Activated CD4-positive, CD25-positive, alpha-beta regulatory T cell treated with anti-CD3 and anti-CD28 coated beads, Interleukin-2, amount 50 U/mL, for 16 hours (primary cell): Measurements from ENCODE around the gene ZMIZ1.

Source experiments
- DNase-seq: peaks from one replicate; pipeline ENCODE4 v3.0.0-alpha.2; 2020; ENCODE audit warnings: low read depth, low spot score

Gene ZMIZ1

GRCh38 chr10:79079054-79079397 is 10.3 kb downstream of the ZMIZ1 start:
- DNase-seq, result no peak

- no peak for DNase-seq
Observed at GRCh38 chr10:79079490-79080355, 11.0 kb downstream of the ZMIZ1 start.

GRCh38 chr10:79081353-79082034 is 12.7 kb downstream of the ZMIZ1 start:
- DNase-seq, result no peak

- no peak for DNase-seq
Observed at GRCh38 chr10:79082035-79082373, 13.2 kb downstream of the ZMIZ1 start.

- no peak for DNase-seq
Observed at GRCh38 chr10:79082631-79083596, 14.1 kb downstream of the ZMIZ1 start.

GRCh38 chr10:79084012-79084971 is 15.5 kb downstream of the ZMIZ1 start:
- no peak for DNase-seq

- no peak for DNase-seq
Observed at GRCh38 chr10:79084972-79085597, 16.3 kb downstream of the ZMIZ1 start.

DNA sequence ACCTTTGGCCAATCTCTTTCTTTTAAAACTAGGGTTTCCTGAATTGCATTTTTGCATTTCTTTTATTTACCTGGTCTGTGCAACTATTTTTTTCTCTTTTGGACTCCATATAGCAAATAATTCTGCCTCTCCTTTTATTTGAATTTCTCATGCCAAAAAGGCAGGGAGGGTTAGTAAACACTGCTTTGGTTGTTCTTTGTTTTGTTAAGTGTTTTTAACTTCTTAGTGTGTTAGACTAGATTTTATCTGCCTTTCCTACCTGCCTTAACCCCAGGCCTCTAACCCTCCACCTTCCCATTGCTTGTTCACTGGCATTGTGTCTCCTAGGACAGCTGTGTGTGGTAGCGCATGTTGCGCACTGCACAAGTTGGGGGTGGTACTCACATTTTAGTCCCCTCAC is 18.1 kb downstream of the ZMIZ1 start:
- DNase-seq, result no peak

DNA sequence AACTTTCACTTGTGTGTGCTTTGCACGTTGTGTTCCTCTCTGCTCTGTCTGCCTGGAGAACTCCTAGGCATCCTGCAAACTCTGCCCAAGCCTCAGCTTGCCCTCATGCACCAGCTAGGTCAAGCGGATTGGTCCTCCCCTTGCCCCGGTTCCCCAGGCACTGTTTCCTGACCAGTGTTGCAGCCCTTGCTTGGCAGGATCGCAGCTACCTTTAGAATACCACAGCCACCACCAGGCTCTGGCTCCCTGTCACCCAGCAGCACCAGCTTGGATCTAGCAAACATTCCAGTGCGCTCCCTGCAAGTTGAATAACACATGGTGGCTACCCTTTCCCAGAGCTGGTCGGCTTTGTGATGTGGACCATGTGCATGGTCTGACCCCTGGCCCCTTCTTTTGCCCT is 19.0 kb downstream of the ZMIZ1 start:
- DNase-seq, result no peak

DNA sequence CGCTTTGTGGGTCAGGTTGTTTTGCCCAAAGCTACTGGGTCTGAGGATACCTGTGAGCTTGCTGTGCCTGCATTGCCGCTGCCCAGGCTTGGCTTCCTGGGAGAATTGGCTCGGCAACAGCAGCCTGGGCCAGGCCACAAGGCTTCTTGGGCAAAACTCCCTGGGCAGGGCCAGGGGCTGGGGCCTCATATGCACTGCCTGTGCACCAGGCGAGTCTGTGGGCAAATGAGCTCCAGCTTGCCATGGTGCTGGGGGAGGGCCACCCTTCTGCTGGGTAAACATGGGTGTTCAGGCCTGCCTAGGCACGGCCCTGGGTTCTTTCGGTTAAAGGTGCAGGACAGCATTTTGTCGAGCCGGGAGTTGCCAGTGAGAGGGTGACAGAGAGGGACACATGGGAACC is 19.4 kb downstream of the ZMIZ1 start:
- no peak for DNase-seq

GRCh38 chr10:79088613-79089355 is 20.0 kb downstream of the ZMIZ1 start:
- DNase-seq, result no peak

DNA sequence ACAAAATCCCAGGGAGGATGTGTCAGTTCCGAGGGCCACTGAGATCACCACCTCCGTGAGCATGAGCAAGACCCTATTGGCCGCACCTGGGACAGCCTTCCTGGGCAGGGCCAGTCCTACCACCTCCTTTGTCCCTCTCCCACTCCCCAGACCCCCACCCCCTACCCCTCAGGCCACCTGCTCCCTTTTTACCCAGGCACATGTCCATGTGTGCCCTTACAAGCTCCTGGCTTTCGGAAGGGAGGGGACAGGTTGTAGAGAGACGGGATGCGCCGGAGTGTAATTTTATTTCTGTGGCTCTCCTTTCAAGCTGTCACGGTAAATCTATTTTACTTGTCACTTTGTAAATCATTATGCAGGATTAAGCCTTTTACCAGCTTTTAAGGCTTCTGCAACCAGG is 20.9 kb downstream of the ZMIZ1 start:
- DNase-seq, result no peak

DNA sequence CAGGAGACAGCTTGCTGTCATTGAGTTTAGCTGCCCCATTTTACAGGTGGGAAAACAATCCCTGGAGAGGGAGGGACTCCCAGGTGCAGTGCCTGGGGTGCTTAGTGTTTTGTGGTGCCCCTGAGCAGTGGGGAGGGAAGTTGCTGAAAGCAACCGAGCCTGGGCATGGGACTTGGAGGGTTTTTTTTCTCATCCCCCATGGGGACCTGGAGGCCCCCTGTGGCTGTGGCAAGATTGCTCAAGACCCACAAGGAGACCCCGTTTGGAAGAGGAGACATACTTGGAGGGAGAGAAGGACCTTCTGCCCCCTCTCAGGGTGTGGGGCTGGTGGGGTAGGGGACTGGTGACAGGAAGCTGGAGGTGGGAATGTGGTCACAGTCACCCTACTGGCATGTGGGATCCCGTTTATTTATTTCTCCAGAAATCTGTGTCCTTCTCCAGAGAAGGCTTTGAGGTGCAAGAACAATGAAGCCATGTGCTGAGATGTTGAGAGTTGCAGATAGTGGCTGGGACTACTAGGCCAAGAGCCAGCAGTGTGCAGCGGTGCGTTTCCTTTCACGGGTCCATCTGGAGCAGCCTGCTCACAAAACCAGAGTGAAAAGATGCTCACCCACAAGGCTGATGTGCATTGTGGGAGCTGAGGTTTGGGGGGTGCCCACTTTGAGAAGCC is 21.5 kb downstream of the ZMIZ1 start:
- DNase-seq, result no peak

DNA sequence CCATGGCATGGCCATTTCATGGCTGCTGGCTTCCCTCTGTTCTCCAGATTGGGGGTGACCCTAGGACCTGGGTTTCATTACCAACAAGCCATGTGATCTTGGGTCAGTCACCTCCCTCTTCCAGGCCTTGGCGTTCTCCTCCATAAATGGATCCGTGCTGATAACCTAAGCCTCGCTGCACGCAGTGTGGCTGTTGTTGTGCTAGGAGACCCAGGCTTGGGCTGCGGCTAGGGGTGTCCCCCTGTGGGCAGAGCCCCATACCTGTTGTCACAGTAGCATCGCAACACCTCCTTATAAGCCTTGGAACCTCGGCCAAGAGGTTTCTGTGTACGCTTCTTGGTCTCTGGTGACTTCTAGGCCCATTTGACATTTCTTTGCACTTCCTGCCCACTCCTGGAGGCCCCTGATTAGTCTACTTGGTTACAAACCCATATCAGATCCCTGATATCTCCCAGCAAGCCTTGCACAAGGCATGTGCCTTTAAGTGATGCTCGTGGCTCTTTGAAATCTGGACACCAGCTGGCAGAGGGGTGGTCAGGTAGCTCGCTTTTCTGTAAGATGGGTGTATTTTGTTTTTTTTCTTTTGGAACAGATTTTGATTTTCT is 23.6 kb downstream of the ZMIZ1 start:
- no peak for DNase-seq

DNA sequence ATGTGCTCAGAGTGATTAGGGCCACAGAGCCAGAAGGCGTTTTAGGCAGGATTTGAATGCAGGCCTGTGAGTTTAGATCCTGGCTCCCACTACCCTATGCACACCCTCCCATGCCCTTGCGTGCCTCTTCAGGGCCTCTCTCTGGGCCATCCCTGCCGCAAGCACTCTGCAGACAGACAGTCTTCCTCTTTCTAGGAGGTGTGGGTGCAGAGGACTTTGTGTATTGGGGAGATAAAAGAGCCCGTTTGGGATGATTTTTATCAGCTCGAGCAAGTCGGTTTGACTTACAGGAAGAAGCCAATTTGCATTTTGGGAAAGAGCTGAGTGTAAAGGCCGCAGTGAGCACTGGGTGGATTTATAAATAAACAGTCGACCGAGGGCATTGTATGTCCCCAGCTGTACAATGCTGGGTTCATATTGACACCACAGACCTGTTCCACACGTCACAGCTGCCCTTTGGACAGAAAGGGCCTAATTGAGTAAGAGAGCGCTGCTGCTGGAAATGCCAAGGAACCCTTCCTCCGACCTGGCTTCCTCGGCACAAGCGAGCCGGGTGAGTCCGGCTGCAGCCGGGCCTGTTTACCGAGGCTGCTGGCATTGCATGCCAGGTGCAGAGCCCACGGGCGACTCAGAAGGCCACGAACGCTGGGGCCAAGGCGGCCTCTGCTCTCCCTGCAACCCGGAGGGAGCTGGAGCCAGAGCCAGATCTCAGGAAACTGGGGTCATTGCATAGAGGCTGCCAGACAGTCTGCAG is 25.1 kb downstream of the ZMIZ1 start:
- DNase-seq, result no peak

DNA sequence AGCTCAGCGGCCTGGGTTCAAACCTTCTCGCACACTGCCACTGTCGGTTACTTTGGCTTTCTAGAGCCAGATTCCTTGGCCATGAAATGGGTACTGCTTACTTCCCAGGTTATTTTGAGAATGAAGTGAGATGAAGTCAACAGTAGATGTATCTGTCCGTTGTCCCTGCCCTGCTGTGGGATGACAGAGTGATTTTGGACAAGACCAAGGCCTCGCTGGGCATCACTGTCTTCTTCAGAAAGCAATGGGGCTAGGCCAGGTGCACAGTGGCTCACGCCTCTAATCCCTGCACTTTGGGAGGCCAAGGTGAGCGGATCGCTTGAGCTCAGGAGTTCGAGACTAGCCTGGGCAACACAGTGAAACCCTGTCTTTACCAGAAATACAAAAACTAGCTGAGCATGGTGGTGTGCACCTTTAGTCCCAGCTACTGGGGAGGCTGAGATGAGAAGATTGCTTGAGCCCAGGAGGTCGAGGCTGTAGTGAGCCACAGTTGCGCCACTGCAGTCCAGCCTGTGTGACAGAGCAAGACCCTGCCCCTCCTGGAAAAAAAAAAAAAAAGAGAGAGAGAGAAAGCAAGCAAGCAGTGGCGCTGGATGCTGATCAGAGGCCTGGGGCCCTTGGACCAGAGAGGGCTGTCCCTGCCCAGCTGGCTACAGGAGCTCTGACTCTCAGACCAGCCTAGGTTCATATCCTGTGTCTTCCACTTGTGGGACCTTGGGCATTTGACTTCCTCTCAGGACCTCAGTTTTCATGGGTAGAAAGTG is 25.8 kb downstream of the ZMIZ1 start:
- no peak for DNase-seq

DNA sequence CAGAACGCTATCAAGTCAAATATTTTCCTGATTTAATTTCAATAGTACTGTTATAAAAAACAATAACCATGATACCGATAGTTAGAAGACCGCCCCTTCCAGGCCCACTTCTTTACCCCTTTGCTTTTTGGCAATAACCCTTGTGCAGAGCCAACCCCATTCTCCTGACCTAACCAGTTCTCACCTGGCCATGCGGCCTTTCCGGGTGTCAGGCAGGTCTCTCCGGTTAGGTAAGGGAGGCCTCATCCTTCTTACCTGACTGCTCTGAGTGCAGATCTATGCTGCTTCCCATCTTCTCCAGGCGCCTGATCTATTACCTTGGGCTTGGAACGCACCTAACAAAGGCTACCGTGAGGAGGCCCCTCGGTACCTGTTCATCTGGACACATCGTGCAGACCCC is 26.6 kb downstream of the ZMIZ1 start:
- no peak for DNase-seq
